ENCODE results near the gene ZKSCAN1.
A peak's percentile ranks its signal among the peaks of the same experiment; 100 is the strongest.

ZKSCAN1 gene

GRCh38 chr7:100040575-100040974 lies 25.2 kb downstream of the ZKSCAN1 start:
- no peak for DNase-seq

- no peak for DNase-seq
Observed at GRCh38 chr7:100044718-100045117, 29.3 kb downstream of the ZKSCAN1 start.

GRCh38 chr7:100048680-100049079 lies 33.3 kb downstream of the ZKSCAN1 start:
- DNase-seq = no peak

GRCh38 chr7:100049441-100050291 lies 34.3 kb downstream of the ZKSCAN1 start, which contains the start of gene ZSCAN21:
ZSCAN21 (plus strand) TSS chr7:100049774; CDS start chr7:100057007, 7,233 bp downstream.
- peak; percentile 94 for DNase-seq

GRCh38 chr7:100051611-100052010 lies 36.2 kb downstream of the ZKSCAN1 start:
- no peak for DNase-seq

GRCh38 chr7:100053215-100053614 lies 37.8 kb downstream of the ZKSCAN1 start:
- no peak for DNase-seq

GRCh38 chr7:100057006-100057405 lies 41.6 kb downstream of the ZKSCAN1 start:
- no peak for DNase-seq

- DNase-seq = no peak
Observed at GRCh38 chr7:100059251-100059739, 43.9 kb downstream of the ZKSCAN1 start.

- no peak for DNase-seq
Observed at GRCh38 chr7:100061518-100062193, 46.3 kb downstream of the ZKSCAN1 start.

- DNase-seq = no peak
Observed at GRCh38 chr7:100063376-100063775, 48.0 kb downstream of the ZKSCAN1 start.

GRCh38 chr7:100064162-100064561 lies 48.8 kb downstream of the ZKSCAN1 start:
- no peak for DNase-seq

GRCh38 chr7:100065452-100066186 lies 50.2 kb downstream of the ZKSCAN1 start:
- no peak for DNase-seq

- no peak for DNase-seq
Observed at GRCh38 chr7:100066953-100067352, 51.6 kb downstream of the ZKSCAN1 start.

GRCh38 chr7:100069991-100070390 lies 54.6 kb downstream of the ZKSCAN1 start:
- no peak for DNase-seq

GRCh38 chr7:100071018-100071723 lies 55.8 kb downstream of the ZKSCAN1 start:
- no peak for DNase-seq

- DNase-seq = no peak
Observed at GRCh38 chr7:100072462-100072861, 57.1 kb downstream of the ZKSCAN1 start.

- no peak for DNase-seq
Observed at GRCh38 chr7:100074841-100075240, 59.4 kb downstream of the ZKSCAN1 start.

- DNase-seq = no peak
Observed at GRCh38 chr7:100075418-100075817, 60.0 kb downstream of the ZKSCAN1 start.

- no peak for DNase-seq
Observed at GRCh38 chr7:100077205-100077604, 61.8 kb downstream of the ZKSCAN1 start.

GRCh38 chr7:100079024-100079560 lies 63.7 kb downstream of the ZKSCAN1 start:
- no peak for DNase-seq

- DNase-seq = no peak
Observed at GRCh38 chr7:100080907-100081534, 65.6 kb downstream of the ZKSCAN1 start.

Data from activated effector memory CD4-positive, alpha-beta T cell treated with anti-CD3 and anti-CD28 coated beads, Interleukin-2, amount 50 U/mL, for 16 hours (primary cell).